GM12875 (cell line): Measurements from ENCODE around the gene TRIM15.

Experiments used
- H3K4me3 ChIP-seq: one replicate; pipeline ENCODE4 v1.5.1; 2011; ENCODE audit warnings: low read depth, low read length, control low read depth
- CTCF ChIP-seq: IDR thresholded peaks from 2 replicates; pipeline ENCODE4 v1.5.1; 2011; ENCODE audit warnings: low read depth, mild to moderate bottlenecking, control low read depth, inconsistent platforms, low read length, moderate library complexity, borderline replicate concordance; ENCODE audit not compliant: insufficient read depth

TRIM15 gene

GRCh38 chr6:30149234-30149633, 14.1 kb upstream of the TRIM15 start:
- H3K4me3 ChIP-seq = no peak overlapping the region
- TF ChIP-seq CTCF = no peak

- no peak overlapping the region for H3K4me3 ChIP-seq
- TF ChIP-seq CTCF = no peak
Observed at GRCh38 chr6:30149858-30150550, 13.3 kb upstream of the TRIM15 start.

GRCh38 chr6:30150671-30151395, 12.5 kb upstream of the TRIM15 start:
- no peak for TF ChIP-seq CTCF

GRCh38 chr6:30151580-30151979, 11.8 kb upstream of the TRIM15 start:
- TF ChIP-seq CTCF = no peak
- H3K4me3 ChIP-seq = no peak overlapping the region

More at GRCh38 chr6:30150671-30151395, 12.5 kb upstream of the TRIM15 start:
- H3K4me3 ChIP-seq = no peak overlapping the region

- no peak for TF ChIP-seq CTCF
- no peak overlapping the region for H3K4me3 ChIP-seq
Observed at GRCh38 chr6:30152016-30152673, 11.2 kb upstream of the TRIM15 start.

GRCh38 chr6:30152910-30153610, 10.3 kb upstream of the TRIM15 start:
- H3K4me3 ChIP-seq = no peak overlapping the region
- no peak for TF ChIP-seq CTCF
